ENCODE measurements around the gene TUBAL3.
"Not testable (repeated sequence)": the region's sequence is repeated elsewhere in the genome, so short reads cannot be mapped to it uniquely, and the experiment has no call there.

TUBAL3 gene

DNA sequence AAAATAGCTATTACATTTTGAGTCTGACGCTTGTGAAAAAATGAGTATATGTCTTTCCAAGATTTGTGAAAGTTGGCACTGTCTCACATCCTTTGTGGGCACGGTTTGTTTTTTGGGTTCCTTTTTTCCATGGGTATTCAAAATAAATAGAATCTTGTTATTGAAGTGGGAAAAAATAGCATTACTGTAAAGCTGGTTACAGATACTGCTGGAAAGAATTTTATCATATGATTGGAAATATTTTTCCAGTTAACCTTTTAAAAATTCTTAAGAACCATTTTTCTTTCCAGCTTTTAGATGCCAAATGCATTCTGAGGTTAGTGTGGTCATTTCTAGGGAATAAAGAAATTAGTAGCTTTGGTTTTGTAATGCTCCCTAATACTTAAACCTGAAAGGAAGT, 19.1 kb upstream of the TUBAL3 start:
- DNase-seq (ENCODE audit: low read depth in 2 of 2) = no peak

DNA sequence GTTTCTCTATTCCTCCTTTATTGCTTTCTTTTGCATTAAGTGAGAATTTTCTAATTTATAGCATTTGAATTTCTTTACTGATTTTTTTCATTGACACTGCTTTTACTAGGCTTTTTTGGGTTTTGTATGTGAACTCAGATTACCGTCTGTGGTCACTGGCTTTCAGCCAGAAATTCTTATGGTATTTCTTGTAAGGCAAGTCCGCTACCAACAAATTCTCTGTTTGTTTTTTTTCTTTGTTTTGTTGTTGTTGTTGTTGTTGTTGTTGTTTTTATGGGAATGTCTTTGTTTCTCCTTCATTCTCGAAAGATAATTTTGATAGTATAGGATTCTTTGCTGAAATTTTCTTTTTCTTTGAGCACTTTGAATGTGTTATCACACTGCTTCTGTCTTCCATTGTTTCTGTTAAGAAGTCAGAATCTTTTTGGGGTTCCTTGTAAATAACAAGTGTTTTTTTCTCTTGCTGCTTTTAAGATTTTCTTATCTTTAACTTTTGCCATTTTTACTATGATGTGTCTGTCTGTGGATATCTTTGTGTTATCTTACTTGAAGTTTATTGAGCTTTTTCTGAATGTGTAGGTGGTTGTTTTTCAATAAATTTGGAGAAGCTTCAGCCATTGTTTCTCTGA, 15.0 kb upstream of the TUBAL3 start:
- no peak for DNase-seq (ENCODE audit: low read depth in 2 of 2)

DNA sequence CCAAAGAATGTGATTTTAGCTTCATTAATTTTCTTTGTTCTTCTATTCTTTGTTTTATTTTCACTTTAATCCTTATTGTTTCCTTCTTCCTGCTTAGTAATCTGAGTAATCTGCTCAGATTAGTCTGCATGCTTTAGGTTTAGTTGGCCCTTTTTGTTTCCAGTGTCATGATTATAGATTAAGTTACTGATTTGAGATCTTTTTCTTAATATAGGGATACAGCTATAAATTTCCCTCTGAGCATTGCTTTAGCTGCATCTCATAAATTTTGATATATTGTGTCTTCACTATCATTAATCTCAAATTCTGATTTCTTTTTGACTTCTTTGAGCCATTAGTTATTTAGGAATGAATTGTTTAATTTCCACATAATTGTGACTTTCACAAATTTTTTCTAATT, 14.0 kb upstream of the TUBAL3 start:
- DNase-seq (ENCODE audit: low read depth in 2 of 2) = no peak

DNA sequence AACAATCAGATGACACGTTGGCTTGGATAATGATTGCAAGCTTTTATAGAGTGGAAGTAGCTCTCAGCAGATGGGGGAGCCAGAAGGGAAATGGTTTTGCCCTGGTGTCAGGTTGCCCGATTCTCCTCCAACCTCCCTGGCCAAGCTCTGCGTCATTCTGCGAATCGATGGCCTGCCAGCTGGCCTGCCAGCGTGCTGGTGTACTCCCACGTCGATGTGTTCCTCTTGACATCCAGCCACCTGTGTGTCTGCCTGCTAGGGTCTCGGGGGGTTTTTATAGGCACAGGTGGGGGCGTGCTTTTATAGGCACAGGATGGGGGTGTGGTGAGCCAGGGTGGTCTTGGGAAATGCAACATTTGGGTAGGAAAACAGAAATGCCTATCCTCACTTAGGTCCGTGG, 12.4 kb upstream of the TUBAL3 start:
- no peak for DNase-seq (ENCODE audit: low read depth in 2 of 2)

DNA sequence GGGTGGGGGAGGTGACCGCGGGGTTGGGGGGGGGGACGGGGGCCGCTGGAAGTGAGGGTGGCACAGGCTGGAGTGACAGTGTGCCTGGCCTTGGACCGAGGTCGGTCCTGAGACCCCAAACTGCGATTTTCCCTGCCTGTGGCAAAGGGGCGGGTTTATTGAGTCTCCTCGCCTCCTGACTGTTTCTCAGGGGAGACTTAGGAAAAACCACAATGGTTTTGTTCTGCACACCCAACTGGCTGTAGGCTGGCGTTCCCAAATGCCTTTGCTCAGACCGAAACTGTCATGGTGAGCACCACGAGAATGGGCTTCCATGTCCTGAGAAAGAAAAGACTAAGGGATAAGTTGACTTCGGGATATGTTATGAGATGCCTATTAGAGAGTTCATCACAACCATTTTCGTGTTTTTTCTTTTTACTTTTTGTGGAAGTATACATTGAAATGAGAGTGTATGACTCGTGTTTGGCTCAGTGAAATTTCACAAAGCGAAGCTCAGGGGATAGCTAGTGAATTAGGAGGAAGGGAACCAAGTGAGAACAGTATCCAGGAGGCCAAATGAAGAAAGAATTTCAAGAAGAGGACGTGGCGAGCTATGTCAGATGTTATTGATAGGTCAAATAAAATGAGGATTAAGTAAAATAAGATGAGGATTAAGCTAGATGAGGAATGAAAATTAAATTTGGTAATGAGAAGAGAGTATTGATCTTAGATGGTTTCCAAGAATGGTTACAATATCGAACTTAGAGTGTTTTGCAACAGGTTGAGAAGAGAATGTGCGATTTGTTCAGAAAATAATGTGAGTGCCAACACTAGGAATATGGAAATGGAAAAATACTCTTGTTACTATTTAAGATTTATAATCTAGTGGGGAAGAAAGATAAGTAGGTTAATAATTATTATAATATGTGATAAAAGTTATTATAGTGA, 8.6 kb upstream of the TUBAL3 start:
- DNase-seq (ENCODE audit: low read depth in 2 of 2) = no peak

DNA sequence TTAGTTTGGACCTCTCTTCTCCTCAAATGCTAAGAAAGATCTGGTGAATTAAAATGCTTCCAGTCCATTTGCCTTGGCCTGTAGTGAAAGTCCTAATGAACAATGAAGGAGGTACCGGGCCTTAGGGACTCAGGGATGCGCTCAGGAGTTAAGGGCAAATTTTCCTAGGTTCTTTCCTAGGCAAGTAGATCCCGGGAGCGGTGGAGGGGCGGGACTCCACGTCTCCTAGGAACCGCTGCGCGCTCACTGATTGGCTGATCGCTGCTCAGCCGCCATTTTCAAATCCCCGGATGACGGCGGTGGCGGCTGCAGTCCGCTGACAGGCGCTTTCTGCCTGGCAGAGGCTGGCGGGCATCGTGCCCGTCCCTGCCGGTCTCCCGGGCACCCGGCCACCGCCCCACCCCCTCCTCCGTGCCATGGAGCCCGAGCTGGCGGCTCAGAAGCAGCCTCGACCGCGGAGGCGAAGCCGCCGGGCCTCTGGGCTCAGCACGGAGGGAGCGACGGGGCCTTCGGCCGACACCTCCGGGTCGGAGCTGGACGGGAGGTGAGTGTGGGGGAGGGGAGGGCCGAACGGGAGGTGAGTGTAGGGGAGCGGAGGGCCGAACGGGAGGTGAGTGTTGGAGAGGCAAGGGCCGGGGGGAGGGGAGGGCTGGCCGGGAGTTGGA, 7.8 kb upstream of the TUBAL3 start, which contains the start of gene NET1:
TSS of gene NET1 (plus strand) at position 281 of the 665 bp plus-strand sequence. CDS start at position 417, 136 bp downstream.
- DNase-seq (ENCODE audit: low read depth in 2 of 2) = peak; percentile 11 to 42

DNA sequence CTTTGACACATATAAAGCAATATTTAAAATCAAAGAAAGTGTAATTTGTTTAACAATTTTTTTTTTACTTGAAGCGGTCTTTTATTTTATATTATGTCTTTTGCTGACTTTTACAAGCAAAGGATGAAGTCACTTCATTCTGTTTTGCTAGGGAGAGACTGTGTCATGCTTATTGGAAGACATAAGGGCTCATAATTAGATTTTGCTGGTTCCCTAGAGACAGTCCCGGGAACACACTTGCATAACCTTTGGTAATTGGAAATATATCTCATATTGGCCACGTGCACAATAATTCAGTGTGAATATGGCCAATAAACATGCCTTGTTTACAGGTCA, 7.3 kb upstream of the TUBAL3 start:
- no peak for DNase-seq (ENCODE audit: low read depth in 2 of 2)

DNA sequence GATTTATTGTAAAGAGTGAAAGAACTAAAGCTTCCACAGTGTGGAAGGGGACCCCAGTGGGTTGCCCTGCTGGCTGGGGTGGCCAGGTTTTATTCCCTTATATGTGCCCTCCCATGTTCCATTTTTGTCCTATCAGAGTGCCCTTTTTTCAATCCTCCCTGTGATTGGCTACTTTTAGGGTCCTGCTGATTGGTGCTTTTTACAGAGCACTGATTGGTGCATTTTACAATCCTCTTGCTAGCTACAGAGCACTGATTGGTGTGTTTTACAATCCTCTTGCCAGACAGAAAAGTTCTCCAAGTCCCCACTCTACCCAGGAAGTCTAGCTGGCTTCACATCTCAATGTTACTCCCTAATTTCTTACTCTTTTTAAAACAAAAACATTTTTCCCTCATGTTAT, 6.2 kb upstream of the TUBAL3 start:
- not testable (repeated sequence) for DNase-seq (ENCODE audit: low read depth in 2 of 2)

DNA sequence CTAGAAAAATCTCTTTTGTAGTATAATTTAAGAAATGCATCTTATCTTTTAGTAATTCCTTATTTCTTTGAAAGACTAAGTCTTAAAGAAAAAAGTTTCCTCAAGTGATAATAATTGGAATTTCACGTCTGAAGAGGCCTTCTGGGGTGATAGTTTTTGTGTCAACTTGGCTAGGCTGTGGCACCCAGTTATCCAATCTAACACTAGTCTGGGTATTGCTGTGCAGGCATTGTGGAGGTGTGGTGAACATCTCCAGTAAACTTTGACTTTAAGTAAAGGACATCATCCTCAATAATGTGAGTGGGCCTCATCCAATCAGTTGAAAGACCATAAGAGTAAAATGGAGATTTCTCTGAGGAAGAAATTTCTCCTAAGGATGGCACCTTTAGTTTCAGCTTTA, 2.3 kb upstream of the TUBAL3 start:
- no peak for DNase-seq (ENCODE audit: low read depth in 2 of 2)

DNA sequence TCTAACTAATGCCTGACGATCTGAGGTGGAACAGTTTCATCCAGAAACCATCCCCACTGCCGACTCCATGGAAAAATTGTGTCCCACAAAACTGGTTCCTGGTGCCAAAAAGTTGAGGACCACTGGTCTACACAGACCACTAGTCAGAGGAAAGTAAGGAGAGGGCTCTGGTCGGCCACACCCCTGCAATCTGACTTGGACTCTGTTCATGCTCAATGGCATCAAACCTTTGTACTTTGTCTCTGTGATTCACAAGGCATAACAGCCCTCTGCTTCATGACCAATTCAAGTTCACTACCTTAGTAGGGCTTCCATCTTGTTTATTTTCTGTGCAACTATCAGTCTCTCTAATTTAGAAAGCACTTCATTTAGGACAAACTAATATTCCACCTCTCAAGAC, 1.8 kb downstream of the TUBAL3 start:
- DNase-seq (ENCODE audit: low read depth in 2 of 2) = no peak

DNA sequence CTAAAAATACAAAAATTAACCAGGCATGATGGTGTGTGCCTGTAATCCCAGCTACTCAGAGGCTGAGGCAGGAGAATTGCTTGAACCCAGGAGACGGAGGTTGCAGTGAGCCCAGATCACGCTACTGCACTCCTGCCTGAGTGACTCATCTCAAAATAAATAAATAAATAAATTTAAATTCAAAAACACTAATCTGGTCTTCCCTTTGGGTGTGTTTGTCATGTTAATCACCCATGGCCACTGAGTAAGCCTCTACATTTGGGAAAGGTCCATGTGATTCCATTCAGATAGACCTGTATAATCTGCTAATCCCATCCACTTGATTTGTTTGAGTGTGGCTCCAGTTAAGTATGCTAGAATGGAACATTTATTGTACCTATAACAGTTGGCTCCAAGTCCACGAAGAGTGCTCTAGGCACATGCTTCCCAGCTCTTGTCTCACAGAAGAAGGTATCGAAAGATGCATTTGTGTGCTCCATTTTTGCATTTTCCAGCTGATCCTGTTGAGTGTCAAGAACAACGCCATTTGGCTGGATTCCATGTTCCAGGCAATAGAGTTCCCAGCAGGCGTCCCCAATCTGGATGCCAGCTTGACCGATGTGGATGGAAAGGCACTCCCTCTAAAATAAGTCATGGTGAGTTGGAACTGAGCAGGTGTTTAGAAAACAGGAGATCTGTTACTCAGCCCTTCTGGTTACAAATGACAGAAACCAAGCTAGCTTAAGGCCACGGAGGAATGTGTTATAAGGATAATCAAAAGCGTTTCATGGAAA, 4.0 kb downstream of the TUBAL3 start:
- no peak for DNase-seq (ENCODE audit: low read depth in 2 of 2)

DNA sequence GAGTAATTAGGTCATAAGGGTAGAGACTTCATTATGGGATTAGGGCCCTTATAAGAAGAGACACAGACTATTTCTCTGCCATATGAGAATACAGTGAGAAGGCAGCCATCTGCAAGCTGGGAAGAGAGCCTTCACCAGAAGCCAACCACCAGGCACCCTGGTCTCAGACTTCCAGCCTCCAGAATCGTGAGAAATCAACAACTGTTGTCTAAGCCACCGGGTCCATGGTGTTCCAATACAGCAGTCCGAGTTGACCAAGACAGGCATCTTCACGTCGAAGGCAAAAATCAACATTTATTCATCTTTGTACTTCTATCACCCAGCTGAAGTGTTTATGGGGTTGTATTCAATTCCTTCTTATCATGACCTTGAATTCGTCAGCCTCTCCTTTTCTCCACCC, 5.3 kb downstream of the TUBAL3 start:
- DNase-seq (ENCODE audit: low read depth in 2 of 2) = no peak

DNA sequence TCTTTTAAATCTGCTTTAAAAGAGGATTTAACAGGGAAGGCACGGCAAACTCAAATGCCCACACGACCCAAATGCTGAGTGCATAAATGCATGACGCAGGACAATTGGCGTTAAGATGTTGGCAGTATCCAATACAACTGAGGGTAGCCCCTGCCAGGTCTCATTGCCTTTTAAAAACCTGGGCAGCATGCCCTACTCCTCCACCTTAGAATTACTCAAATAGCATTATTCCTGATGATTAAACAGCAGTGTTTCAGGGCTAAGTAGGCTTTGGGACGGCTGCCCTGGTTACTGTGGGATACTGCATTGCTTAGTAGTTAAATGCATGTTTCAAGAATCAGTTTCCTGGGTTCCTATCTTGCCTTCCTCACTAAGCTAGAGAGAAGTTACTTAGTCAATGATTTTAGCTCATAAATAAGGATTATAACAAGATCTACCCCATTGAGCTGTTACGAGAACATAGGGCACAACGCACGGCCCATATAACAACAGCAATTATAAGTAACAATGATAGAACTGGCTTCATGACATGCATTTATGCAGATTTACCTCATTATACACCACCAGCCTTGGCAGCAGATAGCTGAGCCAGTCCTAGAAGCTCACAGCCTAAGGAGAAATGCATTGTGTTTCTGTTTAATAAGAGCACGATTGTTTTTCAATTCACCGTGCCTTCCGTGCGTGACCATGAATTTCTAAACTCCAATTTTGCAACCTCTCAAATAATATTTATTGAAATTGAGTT, 7.9 kb downstream of the TUBAL3 start:
- DNase-seq (ENCODE audit: low read depth in 2 of 2) = no peak

DNA sequence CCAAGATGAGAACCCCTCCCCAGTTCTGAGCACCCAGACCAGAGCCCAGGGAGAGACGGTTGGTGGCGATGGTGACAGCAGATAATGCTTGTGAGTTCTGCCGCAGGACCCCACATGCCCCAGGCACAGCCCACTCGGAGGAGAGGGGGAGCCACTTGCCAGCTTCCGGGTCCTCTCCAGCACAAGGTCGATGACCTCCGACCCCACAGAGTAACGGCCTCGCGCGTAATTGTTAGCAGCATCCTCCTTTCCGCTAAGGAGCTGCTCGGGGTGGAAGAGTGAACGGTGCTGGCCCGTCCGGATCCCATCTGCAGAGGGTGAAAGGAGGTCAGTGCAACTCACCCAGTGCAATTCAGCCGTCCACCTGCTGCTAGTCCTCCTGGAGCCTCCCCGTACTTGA, 9.5 kb downstream of the TUBAL3 start:
- no peak for DNase-seq (ENCODE audit: low read depth in 2 of 2)

DNA sequence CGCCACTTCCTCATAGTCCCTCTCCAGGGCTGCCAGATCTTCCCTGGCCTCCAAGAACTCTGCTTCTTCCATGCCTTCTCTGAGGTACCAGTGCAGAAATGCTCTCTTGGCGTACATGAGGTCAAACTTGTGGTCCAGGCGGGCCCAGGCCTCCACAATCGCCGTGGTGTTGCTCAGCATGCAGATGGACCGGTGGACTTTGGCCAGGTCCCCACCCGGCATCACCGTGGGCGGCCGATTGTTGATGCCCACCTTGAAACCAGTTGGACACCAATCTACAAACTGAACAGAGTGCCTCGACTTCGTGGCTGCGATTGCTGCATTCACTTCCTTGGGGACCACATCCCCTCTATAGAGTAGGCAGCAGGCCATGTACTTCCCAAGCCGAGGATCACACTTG, 11.1 kb downstream of the TUBAL3 start:
- DNase-seq (ENCODE audit: low read depth in 2 of 2) = no peak

DNA sequence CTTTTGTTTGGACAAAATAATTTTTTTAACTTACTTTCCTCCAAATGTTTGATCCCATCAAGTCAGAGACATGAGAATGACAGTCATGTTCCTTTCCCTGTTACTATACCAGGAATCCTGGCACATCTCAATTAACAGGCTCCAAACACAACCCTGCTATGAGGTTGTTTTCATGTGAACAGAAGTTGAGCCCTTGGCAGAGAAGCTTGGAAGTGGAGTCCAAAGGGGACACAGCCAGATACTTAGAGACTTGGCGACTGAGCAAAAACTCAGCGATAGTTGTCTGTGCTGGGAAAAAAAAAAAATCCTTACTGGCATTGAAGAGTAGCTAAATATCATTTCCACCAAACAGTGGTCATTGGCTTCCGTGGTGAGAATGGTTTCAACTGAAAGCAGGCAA, 12.8 kb downstream of the TUBAL3 start:
- no peak for DNase-seq (ENCODE audit: low read depth in 2 of 2)

DNA sequence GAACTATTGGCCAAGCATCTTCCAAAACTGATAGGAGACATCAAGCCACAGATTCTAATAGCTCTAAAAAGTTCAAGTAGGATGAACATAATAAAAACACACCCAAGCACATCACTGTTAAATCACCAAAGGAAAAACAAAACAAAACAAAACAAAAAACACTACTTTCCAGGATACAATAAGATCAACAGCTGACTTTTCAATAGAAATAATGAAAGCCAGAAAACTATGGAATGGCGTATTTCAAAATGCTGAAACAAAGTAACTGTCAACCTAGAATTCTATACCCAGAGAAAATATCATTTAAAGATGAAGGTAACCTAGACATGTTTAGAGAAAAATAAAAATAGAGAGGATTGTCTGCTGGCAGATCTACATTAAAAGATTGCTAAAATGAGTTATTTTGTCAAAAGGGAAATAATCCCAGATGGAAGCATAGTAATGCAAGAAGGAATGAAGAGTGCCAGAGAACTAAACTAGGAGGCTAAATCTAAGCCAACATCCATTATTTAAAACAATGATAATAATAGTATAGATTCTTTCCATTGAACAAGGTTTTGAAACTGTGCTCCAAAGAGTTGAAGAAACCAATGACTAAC, 13.9 kb downstream of the TUBAL3 start:
- DNase-seq (ENCODE audit: low read depth in 2 of 2) = no peak

DNA sequence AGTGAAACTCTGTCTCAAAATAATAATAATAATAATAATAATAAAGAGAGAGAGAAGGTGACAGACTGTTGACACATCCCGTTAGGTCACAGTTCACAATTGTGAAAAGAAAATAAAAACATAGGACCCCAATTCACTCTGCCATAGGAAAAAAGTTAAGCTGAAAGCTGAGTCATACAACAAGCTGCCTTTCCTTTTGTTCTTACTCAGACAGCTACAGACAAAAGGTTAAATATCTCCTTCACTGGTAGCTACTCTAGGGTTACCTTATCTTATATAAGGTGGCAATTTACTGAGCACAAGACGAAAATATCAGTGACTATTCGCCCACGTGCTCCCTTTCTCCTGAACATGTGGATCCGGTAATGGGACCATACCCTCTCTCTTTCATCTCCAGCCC, 17.5 kb downstream of the TUBAL3 start:
- no peak for DNase-seq (ENCODE audit: low read depth in 2 of 2)

DNA sequence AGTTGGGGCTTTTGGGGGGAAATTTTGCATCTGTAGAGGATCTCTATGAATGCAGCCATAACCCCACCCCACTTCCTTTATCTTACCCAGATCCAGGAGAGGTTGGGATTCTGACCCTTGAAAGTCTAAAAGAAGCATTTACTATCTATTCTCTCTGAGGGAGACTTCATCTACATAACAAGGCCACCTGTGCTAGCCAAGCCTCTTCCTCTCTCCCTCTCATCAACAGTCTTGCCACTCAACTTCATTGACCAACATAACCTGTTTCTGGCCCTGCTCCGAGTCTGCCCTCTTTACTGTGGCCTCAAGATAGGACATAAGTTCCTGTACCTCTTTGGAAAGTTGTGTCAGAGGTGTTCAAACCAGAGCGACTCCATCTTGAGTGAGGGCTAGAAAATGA, 19.4 kb downstream of the TUBAL3 start:
- DNase-seq (ENCODE audit: low read depth in 2 of 2) = no peak

DNA sequence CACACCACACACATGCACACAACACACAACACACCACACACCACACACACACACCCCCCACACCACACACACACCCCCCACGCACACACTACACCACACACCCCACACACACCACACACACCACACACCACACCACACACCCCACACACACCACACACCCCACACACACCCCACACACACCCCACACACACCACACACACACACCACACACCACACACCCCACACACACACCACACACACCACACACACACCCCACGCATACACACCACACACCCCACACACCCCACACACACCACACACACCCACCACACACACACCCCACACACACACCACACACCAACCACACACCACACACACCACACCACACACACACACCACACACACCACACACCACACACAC, 23.4 kb downstream of the TUBAL3 start:
- DNase-seq (ENCODE audit: low read depth in 2 of 2) = no peak

DNA sequence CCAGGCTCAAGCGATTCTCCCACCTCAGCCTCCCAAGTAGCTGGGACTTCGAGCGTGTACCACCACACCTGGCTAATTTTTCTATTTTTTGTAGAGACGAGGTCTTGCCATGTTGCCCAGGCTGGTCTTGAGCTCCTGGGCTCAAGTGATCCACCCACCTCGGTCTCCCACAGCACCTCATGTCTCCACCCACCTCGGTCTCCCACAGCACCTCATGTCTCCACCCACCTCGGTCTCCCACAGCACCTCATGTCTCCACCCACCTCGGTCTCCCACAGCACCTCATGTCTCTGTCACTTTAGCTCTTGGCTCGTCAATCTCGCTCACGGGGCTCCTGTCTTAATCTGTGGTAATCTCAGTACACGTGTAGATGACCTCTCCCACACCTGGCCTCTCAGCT, 24.2 kb downstream of the TUBAL3 start:
- DNase-seq (ENCODE audit: low read depth in 2 of 2) = not testable (repeated sequence)
